ENCODE results near the gene ID3.

DNA sequence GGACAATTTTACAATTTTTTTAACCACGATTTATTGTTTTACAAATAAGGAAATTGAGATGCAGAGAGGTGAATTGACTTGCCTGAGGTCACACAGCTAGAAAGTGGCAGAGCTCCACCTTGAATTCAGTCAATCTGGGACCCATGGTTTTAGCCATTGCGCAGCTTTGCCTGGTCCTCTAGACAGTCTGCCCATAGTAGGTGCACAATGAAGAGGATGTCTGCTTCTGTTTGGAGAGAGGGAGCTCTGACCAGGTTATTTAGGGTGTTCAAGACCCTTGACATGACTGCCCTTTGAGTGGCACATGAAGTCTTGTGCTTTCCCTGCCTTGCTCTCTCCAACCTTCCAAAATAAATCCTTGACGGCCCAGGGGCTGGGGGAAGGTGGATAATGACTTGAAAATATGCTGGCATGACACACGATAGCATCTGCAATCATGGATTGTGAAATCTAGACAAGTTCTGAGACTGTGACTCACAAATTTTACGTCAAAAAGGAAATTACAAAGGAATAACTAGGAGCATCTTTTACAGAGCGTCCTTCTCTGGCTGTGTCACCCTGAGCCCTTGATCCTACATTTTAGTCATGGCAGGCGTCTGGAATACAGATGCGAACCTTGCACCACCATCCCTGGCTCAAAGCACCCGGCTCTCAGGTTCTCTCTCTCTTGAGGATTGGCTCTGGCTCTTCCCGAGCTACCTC is 26.2 kb upstream of the ID3 start:
- TF ChIP-seq, protein P1, sequence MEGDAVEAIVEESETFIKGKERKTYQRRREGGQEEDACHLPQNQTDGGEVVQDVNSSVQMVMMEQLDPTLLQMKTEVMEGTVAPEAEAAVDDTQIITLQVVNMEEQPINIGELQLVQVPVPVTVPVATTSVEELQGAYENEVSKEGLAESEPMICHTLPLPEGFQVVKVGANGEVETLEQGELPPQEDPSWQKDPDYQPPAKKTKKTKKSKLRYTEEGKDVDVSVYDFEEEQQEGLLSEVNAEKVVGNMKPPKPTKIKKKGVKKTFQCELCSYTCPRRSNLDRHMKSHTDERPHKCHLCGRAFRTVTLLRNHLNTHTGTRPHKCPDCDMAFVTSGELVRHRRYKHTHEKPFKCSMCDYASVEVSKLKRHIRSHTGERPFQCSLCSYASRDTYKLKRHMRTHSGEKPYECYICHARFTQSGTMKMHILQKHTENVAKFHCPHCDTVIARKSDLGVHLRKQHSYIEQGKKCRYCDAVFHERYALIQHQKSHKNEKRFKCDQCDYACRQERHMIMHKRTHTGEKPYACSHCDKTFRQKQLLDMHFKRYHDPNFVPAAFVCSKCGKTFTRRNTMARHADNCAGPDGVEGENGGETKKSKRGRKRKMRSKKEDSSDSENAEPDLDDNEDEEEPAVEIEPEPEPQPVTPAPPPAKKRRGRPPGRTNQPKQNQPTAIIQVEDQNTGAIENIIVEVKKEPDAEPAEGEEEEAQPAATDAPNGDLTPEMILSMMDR (IDR thresholded peaks at IDR 0.05; ENCODE audit: extremely low read depth in 1 of 2, insufficient read depth in 1 of 2, low read depth in 1 of 2, low read length in 2 of 2), result no peak
- no peak for TF ChIP-seq POLR2AphosphoS5 (IDR thresholded peaks at IDR 0.05; ENCODE audit: insufficient read depth, low read depth, low read length)
- no peak for TF ChIP-seq POLR2A (IDR thresholded peaks at IDR 0.05; ENCODE audit: low read depth, low read length)
